HFF-Myc (cell line): ENCODE results near the gene ANKRD60.
A peak's percentile ranks its signal among the peaks of the same experiment; 100 is the strongest.

ENCODE experiments used
- DNase-seq: peaks from one replicate; pipeline ENCODE4 v3.0.0-alpha.2; 2011; ENCODE audit warnings: low read depth; ENCODE audit errors: extremely low read depth
- H3K4me3 ChIP-seq: replicated peaks from 2 replicates; pipeline ENCODE4 v1.5.1; 2011; ENCODE audit warnings: low read depth, mild to moderate bottlenecking, control low read depth, low read length
- CTCF ChIP-seq: IDR thresholded peaks from 2 replicates; pipeline ENCODE4 v1.5.1; 2012; ENCODE audit warnings: mild to moderate bottlenecking, low read depth, low read length, control low read depth; ENCODE audit errors: missing control alignments

Gene ANKRD60

GRCh38 chr20:58198384-58198783 is 30.1 kb downstream of the ANKRD60 start:
- DNase-seq = no peak
- H3K4me3 ChIP-seq = no peak overlapping the region
- TF ChIP-seq CTCF = no peak

- no peak for TF ChIP-seq CTCF
- H3K4me3 ChIP-seq = no peak overlapping the region
- no peak for DNase-seq
These were observed 31.3 kb downstream of the ANKRD60 start for GRCh38 chr20:58197185-58197469.

- DNase-seq = no peak
- no peak overlapping the region for H3K4me3 ChIP-seq
- no peak for TF ChIP-seq CTCF
These were observed 31.9 kb downstream of the ANKRD60 start for GRCh38 chr20:58196402-58197184.

GRCh38 chr20:58195047-58195446 is 33.4 kb downstream of the ANKRD60 start:
- no peak overlapping the region for H3K4me3 ChIP-seq
- no peak for DNase-seq
- no peak for TF ChIP-seq CTCF

GRCh38 chr20:58194175-58194791 is 34.2 kb downstream of the ANKRD60 start:
- H3K4me3 ChIP-seq = no peak overlapping the region
- TF ChIP-seq CTCF = no peak
- DNase-seq = no peak

- TF ChIP-seq CTCF = peak; percentile 67
- DNase-seq = no peak
- no peak overlapping the region for H3K4me3 ChIP-seq
These were observed 35.9 kb downstream of the ANKRD60 start for GRCh38 chr20:58192567-58192966.
